WERI-Rb-1 (cell line): ENCODE measurements around the gene THAP3.

Source experiments
- DNase-seq: peaks from one replicate; pipeline ENCODE4 v3.0.0-alpha.2; 2020
- H3K27ac ChIP-seq: fragments of 250-450 bp; sonication (Bioruptor Pico); 2 replicates; pipeline ENCODE4 v1.5.1; 2020; ENCODE audit warnings: mild to moderate bottlenecking, moderate library complexity
- H3K27me3 ChIP-seq: fragments of 250-450 bp; sonication (Bioruptor Pico); 2 replicates; pipeline ENCODE4 v1.5.1; 2021; ENCODE audit warnings: mild to moderate bottlenecking, low read depth, moderate library complexity; ENCODE audit not compliant: insufficient read depth, severe bottlenecking
- H3K36me3 ChIP-seq: fragments of 250-450 bp; sonication (Bioruptor Pico); 2 replicates; pipeline ENCODE4 v1.5.1; 2020; ENCODE audit warnings: mild to moderate bottlenecking, moderate library complexity
- H3K4me3 ChIP-seq: 2 replicates; pipeline ENCODE4 v1.5.1; 2011; ENCODE audit warnings: low read depth, mild to moderate bottlenecking, control low read depth, low read length
- H3K9me3 ChIP-seq: fragments of 250-450 bp; sonication (Bioruptor Pico); 2 replicates; pipeline ENCODE4 v1.5.1; 2021; ENCODE audit warnings: mild to moderate bottlenecking, moderate library complexity; ENCODE audit not compliant: severe bottlenecking
- CTCF ChIP-seq: IDR thresholded peaks from 2 replicates; pipeline ENCODE4 v1.5.1; 2011; ENCODE audit warnings: low read depth, mild to moderate bottlenecking, control low read depth, inconsistent platforms, low read length

The THAP3 gene

DNA sequence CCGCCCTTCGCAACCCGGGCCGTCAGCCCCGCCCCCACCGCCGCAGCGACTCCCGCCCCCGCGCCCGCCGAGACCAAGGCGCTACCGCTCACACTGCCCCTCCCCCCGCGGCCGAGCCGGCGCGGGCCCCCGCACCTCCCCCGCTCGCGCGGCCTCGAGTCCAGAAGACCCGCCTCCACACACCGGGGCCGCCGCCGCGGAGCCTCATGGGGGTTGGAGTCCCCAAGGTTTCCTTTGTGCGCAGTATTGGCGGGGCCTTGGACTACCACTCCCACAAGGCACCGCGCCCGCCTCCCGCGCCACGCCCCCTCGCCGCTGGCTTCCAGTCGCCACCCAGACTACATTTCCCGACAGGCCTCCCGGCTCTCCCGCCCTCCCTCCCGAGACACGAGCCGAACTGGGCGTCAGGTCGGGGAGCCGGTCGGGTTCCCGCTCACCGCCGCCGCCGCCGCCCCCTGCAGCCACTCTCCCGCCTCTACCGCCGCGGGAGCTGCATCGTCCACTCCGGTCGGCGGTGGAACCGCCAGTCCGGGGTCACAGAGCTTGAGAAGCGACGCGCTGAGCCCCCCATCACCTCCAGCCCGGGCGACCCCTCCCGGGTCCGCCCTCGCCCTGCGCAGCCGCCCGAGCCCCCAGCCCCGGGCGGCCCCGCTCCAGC, 11.2 kb upstream of the THAP3 start, which contains the start of gene PHF13:
Gene PHF13 (plus strand): TSS at position 371 of the 658 bp plus-strand sequence. CDS start 336 bp downstream, outside the sequence.
- H3K9me3 ChIP-seq, result no peaks in the 10 kb centered on the region
- H3K4me3 ChIP-seq, result peak within 1 kb of the TSS; percentile 76
- peak; percentile 99 for DNase-seq
- peaks cover 28% of the 10 kb centered on the region for H3K36me3 ChIP-seq
- no peak for TF ChIP-seq CTCF
- peak within 1 kb of the TSS; percentile 99 for H3K27ac ChIP-seq
- no peaks in the 10 kb centered on the region for H3K27me3 ChIP-seq

DNA sequence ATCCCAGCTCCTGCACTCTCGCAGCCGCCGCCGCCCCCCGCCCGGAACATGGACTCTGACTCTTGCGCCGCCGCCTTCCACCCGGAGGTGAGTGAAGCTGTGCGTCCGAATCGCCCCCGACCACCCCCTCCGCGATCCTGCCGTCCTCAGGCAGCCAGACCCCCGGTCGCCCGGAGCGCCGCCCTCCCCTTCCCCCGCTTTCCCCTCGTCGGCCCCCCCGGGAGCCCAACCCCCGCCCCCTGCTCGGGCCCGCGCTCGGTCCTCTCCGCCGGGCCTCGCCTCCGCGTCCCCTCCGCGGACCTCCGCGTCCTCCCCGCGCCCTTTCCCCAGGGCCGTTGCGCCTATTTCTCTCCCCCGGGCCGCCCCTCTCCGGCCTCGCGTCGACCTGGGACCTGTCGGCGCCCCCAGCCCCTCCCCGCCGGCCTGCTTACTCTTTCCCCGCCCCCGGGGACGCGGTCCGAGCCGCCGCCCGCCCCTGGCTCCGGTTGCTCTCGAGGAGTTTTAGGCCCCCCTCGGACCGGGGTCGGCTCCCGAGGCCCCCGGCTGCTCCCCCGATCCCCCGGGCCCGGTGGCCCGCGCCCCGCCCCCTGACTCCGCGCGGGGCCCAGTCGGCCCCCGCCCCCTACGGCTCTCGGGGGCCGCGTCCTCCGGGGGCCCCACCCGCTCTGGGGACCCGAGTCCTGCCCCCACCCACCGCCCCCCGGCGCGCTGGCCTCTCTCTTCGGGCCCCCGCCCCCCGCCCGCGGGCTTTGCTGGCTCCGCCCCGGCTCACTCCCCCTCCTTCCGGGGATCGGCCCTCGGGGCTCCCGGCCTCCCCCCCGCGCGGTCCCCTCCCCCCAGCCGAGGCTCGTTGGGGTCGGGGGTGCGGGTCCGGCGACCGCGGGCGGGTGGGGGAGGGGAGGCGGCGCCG, 10.4 kb upstream of the THAP3 start:
- no peaks in the 10 kb centered on the region for H3K27me3 ChIP-seq
- H3K4me3 ChIP-seq, result peak overlapping the region; percentile 69
- peaks cover 35% of the 10 kb centered on the region for H3K36me3 ChIP-seq
- H3K9me3 ChIP-seq, result no peaks in the 10 kb centered on the region
- no peak for TF ChIP-seq CTCF
- peak; percentile 67 for DNase-seq
- peak overlapping the region; percentile 99 for H3K27ac ChIP-seq

GRCh38 chr1:6614929-6615785, 9.5 kb upstream of the THAP3 start:
- no peak for DNase-seq
- no peaks in the 10 kb centered on the region for H3K27me3 ChIP-seq

GRCh38 chr1:6619045-6619444, 5.6 kb upstream of the THAP3 start:
- no peak for TF ChIP-seq CTCF
- no peak for DNase-seq
- Histone ChIP-seq H3K27me3 (no peaks in the 10 kb centered on the region), H3K4me3 (no peak overlapping the region), H3K27ac (no peak overlapping the region), H3K9me3 (no peaks in the 10 kb centered on the region), H3K36me3 (peaks cover 78% of the 10 kb centered on the region)

More at GRCh38 chr1:6614929-6615785, 9.5 kb upstream of the THAP3 start:
- H3K4me3 ChIP-seq, result peak overlapping the region; percentile 69
- peaks cover 44% of the 10 kb centered on the region for H3K36me3 ChIP-seq
- no peaks in the 10 kb centered on the region for H3K9me3 ChIP-seq
- peak overlapping the region; percentile 43 for H3K27ac ChIP-seq
- no peak for TF ChIP-seq CTCF

DNA sequence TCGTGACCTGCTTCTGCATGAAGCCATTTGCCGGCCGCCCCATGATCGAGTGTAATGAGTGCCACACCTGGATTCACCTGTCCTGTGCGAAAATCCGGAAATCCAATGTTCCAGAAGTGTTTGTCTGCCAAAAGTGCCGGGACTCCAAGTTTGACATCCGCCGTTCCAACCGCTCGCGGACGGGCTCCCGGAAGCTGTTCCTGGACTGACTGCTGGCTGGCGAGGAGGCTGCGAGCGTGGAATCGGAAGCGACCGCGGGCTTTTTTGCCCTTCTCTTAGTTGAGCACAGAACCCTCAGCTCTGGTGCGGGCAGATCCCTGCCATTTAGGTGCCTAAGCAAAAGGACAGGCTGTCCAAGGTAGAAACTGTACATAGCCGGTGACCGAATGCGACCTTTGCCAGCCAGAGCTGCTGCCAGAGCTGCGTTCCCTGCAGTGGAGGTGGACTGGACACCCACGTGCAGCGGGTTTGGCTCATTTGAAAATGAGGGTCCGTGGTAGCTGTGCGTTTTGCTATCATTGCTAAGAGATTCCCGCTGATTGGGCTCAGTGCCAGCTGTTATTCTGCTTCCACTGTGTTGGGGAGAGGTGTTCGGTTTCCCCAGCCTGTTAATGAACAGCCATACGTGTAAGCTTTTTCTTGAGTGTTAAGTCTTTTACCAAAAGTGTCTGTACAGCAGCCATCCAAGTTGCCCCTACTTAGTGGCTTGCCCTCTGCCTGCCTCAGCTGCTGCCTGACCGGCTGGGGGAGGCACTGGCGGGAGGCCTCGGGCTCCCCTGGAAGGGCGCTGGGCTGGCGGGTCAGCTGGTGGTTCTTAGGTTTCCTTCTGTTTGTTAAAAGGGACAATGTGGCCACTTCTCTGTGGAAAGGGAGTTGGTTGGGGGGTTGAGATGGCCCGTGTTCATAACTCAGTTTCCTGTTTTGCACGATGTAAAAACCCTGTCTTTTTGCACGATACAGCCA, 3.0 kb upstream of the THAP3 start:
- no peaks in the 10 kb centered on the region for H3K9me3 ChIP-seq

More for the DNA sequence above, 3.0 kb upstream of the THAP3 start:
- no peak for TF ChIP-seq CTCF
- Histone ChIP-seq H3K4me3 (no peak overlapping the region), H3K27ac (no peak overlapping the region), H3K27me3 (no peaks in the 10 kb centered on the region), H3K36me3 (peaks cover 76% of the 10 kb centered on the region)
- DNase-seq, result no peak
